CD4-positive, alpha-beta T cell (primary cell): ENCODE data around the gene DLX4. TPM values are rescaled to one million over a fixed set of nuclear protein-coding genes. Genes with fewer than 3 reads are reported as not detected.

Experiments used
- ATAC-seq: fragments of 200-7000 bp; cut with Tn5 transposase; one replicate; pipeline ENCODE4 v1.10.0; 2022; ENCODE audit warnings: mild to moderate bottlenecking; ENCODE audit not compliant: poor library complexity
- CTCF ChIA-PET: fragments of 350-600 bp; sonication (Branson Sonifier 250); formaldehyde crosslinking; loops from one replicate; lab custom pipeline; 2021; ENCODE audit warnings: antibody characterized with exemption, inconsistent platforms; lab: Charles Lee
- POLR2A ChIA-PET: fragments of 350-600 bp; sonication (Branson Sonifier 250); formaldehyde crosslinking; loops from one replicate; lab custom pipeline; 2021; ENCODE audit warnings: antibody characterized with exemption, inconsistent platforms; lab: Charles Lee
- DNase-seq, 14 experiments: peaks; one replicate each; pipeline ENCODE4 v3.0.0-alpha.2; 2013 to 2020; ENCODE audit warnings: mixed read lengths in 2 of 14
- H3K27ac ChIP-seq, 2 donors: one replicate each; pipeline versions ENCODE4 v1.5.1 to v1.7.0; 2013; ENCODE audit warnings: low read length in 2 of 2, low read depth in 1 of 2, mild to moderate bottlenecking in 1 of 2
- H3K27me3 ChIP-seq, 2 experiments: 1 replicate in 1 of 2; 2 replicates in 1 of 2; pipeline versions ENCODE4 v1.6.1 to v1.7.0; 2013; ENCODE audit warnings: low read length in 2 of 2, control low read depth in 1 of 2, mild to moderate bottlenecking in 1 of 2, moderate library complexity in 1 of 2; ENCODE audit not compliant: insufficient read depth in 2 of 2, control insufficient read depth in 1 of 2
- H3K36me3 ChIP-seq: one replicate; pipeline ENCODE4 v1.6.1; 2013; ENCODE audit warnings: low read length, control low read depth; ENCODE audit not compliant: insufficient read depth
- H3K4me1 ChIP-seq: one replicate; pipeline ENCODE4 v1.6.1; 2013; ENCODE audit warnings: low read length, control low read depth; ENCODE audit not compliant: insufficient read depth
- H3K4me3 ChIP-seq: one replicate; pipeline ENCODE4 v1.5.1; 2013; ENCODE audit warnings: mild to moderate bottlenecking, low read length, moderate library complexity
- H3K9me3 ChIP-seq, 2 experiments: 1 replicate in 1 of 2; 2 replicates in 1 of 2; pipeline versions ENCODE4 v1.6.1 to v1.7.0; 2013; ENCODE audit warnings: low read length in 2 of 2, mild to moderate bottlenecking in 2 of 2, control low read depth in 1 of 2, moderate library complexity in 1 of 2; ENCODE audit not compliant: control insufficient read depth in 1 of 2, insufficient read depth in 1 of 2
- H3K27ac Mint-ChIP-seq: one replicate; pipeline ENCODE4 v1.8.0; 2020; ENCODE audit warnings: mixed read lengths
- H3K27me3 Mint-ChIP-seq: one replicate; pipeline ENCODE4 v1.8.0; 2021; ENCODE audit warnings: mixed read lengths
- H3K36me3 Mint-ChIP-seq: one replicate; pipeline ENCODE4 v1.8.0; 2021; ENCODE audit warnings: low read depth, mixed read lengths
- H3K4me1 Mint-ChIP-seq: one replicate; pipeline ENCODE4 v1.8.0; 2021; ENCODE audit warnings: low read depth, mixed read lengths
- H3K4me3 Mint-ChIP-seq: one replicate; pipeline ENCODE4 v1.8.0; 2020; ENCODE audit warnings: mild to moderate bottlenecking, mixed read lengths
- H3K9me3 Mint-ChIP-seq: one replicate; pipeline ENCODE4 v1.8.0; 2020; ENCODE audit warnings: mixed read lengths
- CTCF ChIP-seq: fragments of 200-600 bp; IDR thresholded peaks from one replicate; pipeline ENCODE4 v1.8.0; 2022; ENCODE audit warnings: antibody characterized with exemption, mild to moderate bottlenecking
- intact Hi-C, 2 experiments: fragments of 100-400 bp; cut with DNase I in 1 of 2; cut with micrococcal nuclease in 1 of 2; formaldehyde crosslinking; loops; one replicate each; pipeline versions ENCODE4 v1.15.1 to v1.9.0; 2023 to 2025; cut with DNase I, micrococcal nuclease
- total RNA-seq, 174 experiments: library from RNA in 2 of 174; stranded (reverse) in 2 of 174; gene quantifications; one replicate each; pipeline ENCODE4 v1.2.3 and lab custom pipeline; 2021 to 2026

DLX4 gene
- total RNA-seq, 2 experiments from 2014 or later: 0.59 to 0.85 TPM

DNA sequence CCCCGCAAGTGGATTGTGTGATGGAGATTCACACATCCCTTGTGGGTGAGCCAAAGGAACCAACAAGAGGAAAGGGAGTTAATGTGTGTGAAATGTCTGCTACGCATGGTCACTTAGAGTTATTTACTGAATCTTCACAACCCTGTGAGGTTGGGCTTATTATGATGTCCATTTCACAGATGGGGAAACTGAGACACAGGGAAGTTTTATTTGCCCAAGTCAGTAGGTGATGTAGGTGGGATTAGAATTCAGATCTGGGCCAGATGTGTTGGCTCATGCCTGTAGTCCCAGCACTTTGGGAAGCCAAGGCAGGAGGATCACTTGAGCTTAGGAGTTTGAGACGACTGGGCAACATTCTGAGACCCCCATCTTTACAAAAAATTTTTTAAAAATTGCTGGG, 11.6 kb upstream of the DLX4 start:
- DNase-seq (no peak), ATAC-seq (no peak)
- no peaks in the 10 kb centered on the region for H3K9me3 ChIP-seq
- ChIA-PET CTCF (interaction anchor here (1.6 to 2.9 kb wide), 2 partner anchors 39 to 41 kb away, joined by 4 to 12 read pairs; no protein-coding TSS in a partner anchor), POLR2A (interaction anchor here (1.4 kb wide), 1 partner anchor 39 kb away, joined by 3 read pairs; no protein-coding TSS in a partner anchor)
- no peaks in the 10 kb centered on the region for H3K36me3 ChIP-seq
- Mint-ChIP-seq H3K27ac (no peak overlapping the region), H3K4me3 (no peak overlapping the region), H3K27me3 (peaks cover 60% of the 10 kb centered on the region), H3K36me3 (no peaks in the 10 kb centered on the region), H3K9me3 (no peaks in the 10 kb centered on the region), H3K4me1 (no peaks in the 10 kb centered on the region)
- peaks cover 13 to 18% of the 10 kb centered on the region in 2 experiments for H3K27me3 ChIP-seq
- no peaks in the 10 kb centered on the region for H3K4me1 ChIP-seq
- intact Hi-C loops: no loop called here
- H3K4me3 ChIP-seq: no peak overlapping the region
- no peak for TF ChIP-seq CTCF
- H3K27ac ChIP-seq: no peak overlapping the region

DNA sequence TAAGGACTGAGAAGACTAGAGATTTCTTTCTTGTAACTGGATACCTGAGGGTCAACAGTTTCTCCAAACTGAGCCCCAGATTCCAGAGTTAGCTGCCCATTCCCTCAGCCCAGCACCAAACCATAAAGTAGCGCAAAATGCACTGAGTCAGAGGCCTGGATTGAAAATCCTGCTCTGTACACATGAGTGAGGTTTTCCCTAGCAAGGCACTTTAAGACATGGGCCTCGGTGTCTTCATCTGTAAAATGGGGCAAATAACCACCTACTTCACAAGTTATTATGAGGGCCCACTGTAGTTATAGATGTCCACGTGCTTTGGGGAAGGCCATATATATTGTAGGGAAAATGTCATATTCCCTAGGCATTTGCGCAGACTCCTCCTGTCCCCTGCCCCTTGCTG, 10.3 kb upstream of the DLX4 start:
- peaks cover 22 to 24% of the 10 kb centered on the region in 2 experiments for H3K27me3 ChIP-seq

GRCh38 chr17:49959183-49959935, 9.6 kb upstream of the DLX4 start:
- TF ChIP-seq CTCF: no peak
- Mint-ChIP-seq H3K4me1 (peaks cover 12% of the 10 kb centered on the region), H3K27ac (no peak overlapping the region), H3K36me3 (no peaks in the 10 kb centered on the region), H3K4me3 (no peak overlapping the region), H3K9me3 (no peaks in the 10 kb centered on the region), H3K27me3 (peaks cover 61% of the 10 kb centered on the region)
- ATAC-seq (no peak), DNase-seq (no peak)
- peaks cover 29 to 30% of the 10 kb centered on the region in 2 experiments for H3K27me3 ChIP-seq
- no peak overlapping the region for H3K4me3 ChIP-seq
- peaks cover 0 to 18% of the 10 kb centered on the region in 2 experiments for H3K9me3 ChIP-seq
- ChIA-PET POLR2A (no interaction called here), CTCF (no interaction called here)
- no peaks in the 10 kb centered on the region for H3K36me3 ChIP-seq
- H3K4me1 ChIP-seq: peaks cover 18% of the 10 kb centered on the region
- H3K27ac ChIP-seq: no peak overlapping the region
- intact Hi-C loops: no loop called here

More for the DNA sequence above, 10.3 kb upstream of the DLX4 start:
- Mint-ChIP-seq H3K4me1 (peaks cover 6% of the 10 kb centered on the region), H3K4me3 (no peak overlapping the region), H3K36me3 (no peaks in the 10 kb centered on the region), H3K27me3 (peaks cover 60% of the 10 kb centered on the region), H3K27ac (no peak overlapping the region), H3K9me3 (no peaks in the 10 kb centered on the region)
- Histone ChIP-seq H3K9me3 (peaks cover 0 to 12% of the 10 kb centered on the region in 2 experiments), H3K27ac (no peak overlapping the region), H3K4me1 (peaks cover 11% of the 10 kb centered on the region), H3K4me3 (no peak overlapping the region), H3K36me3 (no peaks in the 10 kb centered on the region)
- ChIA-PET CTCF (interaction anchor here (0.6 to 0.9 kb wide), 2 partner anchors 21 to 40 kb away, joined by 3 read pairs; no protein-coding TSS in a partner anchor), POLR2A (no interaction called here)
- DNase-seq (no peak), ATAC-seq (no peak)
- intact Hi-C loops: no loop called here
- TF ChIP-seq CTCF: no peak
